HG02840 (cell line): ENCODE data around the gene RALB.

Experiments
- ATAC-seq: cut with Tn5 transposase; IDR thresholded peaks from one replicate; pipeline ENCODE4 v1.9.1; 2021; ENCODE audit warnings: mild to moderate bottlenecking, moderate library complexity, moderate number of reproducible peaks; ENCODE audit not compliant: unreplicated experiment, low FRiP score

RALB gene, protein sequence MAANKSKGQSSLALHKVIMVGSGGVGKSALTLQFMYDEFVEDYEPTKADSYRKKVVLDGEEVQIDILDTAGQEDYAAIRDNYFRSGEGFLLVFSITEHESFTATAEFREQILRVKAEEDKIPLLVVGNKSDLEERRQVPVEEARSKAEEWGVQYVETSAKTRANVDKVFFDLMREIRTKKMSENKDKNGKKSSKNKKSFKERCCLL

DNA sequence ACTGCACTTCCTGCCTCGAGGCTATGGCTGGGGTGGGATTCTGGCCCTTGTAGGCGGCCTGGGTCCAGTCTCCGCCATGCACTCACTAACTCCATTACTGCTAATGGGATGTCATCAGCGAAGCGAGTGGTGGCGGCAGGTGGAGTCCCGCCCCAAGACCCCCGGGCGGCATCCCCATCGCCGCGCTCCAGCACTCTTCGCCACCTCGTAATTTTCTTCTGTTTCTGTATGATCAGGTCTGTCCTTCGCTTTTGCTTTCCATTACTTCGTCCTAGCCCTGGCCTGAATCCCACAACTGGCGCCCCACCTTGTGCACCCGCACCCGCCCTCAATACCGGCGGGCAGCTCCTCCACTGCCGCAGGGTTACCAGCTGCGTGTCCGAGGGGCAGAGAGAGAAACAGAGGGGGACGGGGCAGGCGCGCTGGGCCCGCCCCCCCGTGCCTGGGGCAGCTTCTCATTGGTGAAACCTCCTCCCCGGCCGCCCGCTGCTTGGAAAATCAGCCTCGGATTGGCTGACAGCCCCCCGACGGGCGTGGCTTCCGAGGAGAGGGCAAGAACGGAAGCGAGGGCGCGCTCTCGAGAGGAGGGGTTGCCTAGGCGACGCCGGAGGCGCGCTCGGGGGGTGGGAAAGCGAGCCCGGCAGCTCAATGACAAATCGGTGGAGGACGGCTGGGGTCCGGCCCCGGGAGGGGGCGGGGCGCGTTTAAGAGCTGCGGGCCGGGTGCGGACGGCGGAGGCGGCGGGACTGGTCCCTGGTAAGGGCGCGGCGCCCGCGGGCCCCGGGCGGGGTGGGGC lies at the start of gene RALB:
RALB (plus strand) TSS at position 628 of the 796 bp plus-strand sequence. CDS start 25,813 bp downstream, outside the sequence.
- peak; percentile 86 for ATAC-seq

DNA sequence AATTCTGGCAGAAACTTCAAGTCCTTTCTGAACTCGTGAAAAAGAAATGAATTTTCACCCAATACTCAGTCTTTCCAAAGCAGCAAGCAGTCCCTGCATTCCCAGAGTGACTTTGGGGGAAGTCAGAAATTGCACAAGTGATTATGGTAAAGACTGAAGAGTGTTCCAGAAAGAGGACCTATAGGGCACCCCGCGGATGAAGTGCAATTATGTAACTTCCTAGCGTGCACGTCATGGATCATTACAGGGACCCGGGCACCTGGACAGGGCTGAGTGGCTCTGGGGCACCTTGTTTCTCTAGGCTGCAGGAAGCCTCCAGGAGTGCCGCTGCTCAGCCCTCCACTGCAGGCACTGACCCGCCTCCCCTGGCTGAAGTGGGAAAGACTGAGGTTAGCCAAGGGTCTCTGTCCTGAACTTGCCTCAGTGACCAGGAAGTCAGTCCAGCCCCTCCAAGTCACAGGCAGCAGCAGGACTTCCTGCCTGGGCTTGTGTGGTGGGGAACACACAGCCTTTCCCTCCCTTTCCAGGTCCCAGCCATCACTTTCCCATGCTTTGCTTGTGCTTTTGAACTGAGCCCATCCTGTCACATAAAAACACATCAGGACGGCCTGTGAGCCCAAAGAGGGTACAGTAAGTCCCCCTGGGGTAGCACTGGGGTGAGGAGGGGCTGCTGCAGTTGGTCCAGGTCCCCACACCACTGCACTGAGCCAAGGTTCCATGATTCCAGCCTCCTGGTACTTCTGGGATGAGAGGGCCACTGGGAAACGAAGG lies 49.2 kb upstream of the RALB start:
- ATAC-seq: no peak

DNA sequence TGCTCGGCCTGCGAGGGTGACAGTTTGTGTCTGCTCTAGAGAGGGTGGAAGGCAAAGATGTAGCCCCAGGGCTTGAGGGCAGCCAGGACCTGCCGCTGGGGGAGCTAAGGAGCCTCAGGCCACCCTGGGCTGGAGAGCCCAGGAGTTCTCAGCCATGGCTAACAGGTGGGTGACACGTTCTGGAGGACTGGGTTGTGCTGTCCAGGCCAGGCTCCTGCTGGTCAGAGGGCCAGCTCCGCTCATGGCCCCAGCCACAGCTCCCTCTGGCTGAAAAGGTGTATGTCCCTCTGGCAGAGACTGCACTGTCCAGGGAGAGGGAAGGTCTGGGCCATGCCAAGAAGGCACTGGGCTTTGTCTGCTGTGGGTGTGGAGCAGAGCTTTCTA lies 48.6 kb upstream of the RALB start:
- ATAC-seq: no peak

DNA sequence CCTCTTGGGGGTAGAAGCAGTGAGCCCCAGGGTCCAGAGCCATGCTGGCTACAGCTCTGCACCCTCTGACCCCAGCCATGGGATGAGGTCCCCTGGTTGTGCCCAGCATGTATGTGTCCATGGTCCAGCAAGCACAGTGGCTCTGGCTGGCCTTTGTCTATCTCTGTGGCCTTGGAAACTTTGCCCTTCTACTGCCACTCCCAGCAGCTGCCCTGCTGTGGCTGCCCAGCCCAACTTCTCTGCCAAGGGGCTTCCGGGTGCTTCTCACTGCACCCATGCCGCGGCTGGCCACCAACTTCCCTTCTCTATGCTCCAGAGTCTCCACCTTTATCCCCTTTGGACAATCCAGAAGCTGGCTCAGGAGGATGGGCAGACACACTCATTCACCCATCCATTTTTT lies 48.2 kb upstream of the RALB start:
- ATAC-seq: no peak

DNA sequence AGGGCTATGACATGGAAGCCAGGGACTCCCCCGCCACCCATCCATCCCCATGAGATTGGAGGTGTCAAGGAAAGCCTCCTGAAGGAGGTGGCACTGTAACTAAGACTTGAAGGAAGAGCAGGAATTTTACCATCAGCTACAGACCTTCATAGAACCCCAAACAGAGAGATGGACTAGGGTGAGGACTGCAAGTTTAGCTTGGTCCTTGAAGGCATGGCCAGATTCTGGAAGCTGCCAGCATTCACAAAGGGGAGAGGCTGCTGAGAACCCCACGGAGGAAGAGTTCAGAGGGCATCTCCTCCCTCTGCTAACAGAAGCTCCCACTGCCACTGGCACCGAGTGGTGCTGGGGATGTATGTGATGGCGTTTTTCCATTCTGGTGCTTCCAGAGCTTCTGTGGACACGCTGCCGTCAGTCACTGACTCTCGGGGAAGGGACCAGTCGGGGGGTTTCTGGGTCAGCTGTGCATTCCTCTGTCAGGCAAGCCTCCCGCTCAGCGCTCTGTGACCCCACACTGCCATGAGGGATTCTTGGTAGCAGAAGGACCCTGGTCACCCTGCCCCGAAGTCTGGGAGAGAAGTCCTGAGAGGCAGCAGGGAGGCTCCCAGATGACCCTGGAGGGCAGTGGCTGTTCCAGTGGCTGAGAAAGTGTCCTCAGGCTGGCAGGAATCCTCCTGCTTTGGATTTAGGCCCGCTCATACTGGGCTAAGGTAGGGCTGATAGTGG lies 47.5 kb upstream of the RALB start:
- no peak for ATAC-seq

DNA sequence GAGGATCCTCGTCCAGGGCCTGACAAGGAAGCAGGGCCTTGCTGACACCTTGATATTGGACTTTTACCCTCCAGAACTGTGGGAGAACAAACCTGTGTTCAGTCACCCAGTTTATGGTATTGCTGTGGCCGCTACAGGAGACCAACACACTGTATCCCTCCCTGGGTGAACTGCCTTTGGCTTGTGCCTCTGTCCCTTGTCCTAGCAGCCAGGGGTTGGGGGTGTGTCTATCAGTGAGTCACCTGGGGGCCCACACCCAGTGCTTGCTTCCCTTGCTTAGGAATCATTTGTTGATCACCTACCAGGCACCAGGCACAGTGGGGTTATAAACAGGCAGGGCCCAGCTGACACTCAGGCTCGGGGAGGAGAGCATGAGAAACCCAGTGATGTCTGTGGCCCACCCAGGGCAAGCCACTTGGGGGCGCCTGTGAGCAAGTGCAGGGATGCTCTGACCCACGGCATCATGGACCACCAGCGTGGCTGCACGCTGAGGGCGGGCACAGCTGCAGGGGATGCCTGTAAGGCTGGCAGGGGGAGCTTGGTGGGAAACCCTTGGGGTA lies 46.5 kb upstream of the RALB start:
- no peak for ATAC-seq

DNA sequence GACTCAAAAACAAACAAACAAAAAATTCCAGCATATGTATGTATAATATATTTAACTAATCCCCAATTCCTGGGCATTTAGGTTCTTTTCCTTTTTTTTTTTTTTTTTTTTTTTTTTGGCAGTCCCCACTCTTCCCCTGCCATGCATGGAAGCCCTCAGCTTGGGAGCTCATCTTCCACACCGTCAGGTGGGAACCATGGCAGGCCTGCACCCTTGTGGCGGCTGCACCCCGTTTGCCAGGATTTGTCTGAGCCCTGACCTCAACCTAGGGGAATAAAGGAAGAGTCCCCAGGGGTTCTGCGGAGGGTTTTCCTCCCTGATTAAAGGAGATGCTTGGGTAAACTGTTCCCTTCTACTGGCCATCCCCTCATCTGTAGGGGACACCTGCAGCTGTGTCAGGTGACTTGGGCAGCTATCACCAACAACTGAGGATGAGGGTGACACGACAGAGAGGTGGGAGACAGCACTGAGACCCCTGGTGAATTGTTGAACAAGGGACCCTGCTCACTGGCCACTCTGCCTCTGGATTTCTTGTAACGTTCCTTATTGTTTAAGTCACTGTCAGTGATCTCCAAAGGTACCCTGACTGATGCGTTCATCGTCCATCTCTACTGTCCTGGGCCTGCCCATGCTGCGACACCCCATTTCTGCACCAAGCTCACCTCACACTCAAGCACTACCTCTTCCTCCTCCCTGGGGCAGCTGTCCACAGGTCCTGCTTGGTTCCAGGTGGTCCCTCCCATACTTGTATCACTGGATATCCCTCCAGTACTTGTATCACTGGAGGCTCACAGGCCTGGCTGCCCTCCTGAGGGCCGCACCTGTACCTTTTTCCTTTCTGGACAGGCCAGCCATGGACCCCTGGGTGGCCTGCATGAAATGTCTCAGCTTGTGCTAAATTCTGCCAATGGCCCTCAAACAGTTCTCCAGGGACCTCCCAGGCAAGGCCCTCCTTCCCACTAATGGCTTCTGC lies 44.0 kb upstream of the RALB start:
- ATAC-seq: no peak

DNA sequence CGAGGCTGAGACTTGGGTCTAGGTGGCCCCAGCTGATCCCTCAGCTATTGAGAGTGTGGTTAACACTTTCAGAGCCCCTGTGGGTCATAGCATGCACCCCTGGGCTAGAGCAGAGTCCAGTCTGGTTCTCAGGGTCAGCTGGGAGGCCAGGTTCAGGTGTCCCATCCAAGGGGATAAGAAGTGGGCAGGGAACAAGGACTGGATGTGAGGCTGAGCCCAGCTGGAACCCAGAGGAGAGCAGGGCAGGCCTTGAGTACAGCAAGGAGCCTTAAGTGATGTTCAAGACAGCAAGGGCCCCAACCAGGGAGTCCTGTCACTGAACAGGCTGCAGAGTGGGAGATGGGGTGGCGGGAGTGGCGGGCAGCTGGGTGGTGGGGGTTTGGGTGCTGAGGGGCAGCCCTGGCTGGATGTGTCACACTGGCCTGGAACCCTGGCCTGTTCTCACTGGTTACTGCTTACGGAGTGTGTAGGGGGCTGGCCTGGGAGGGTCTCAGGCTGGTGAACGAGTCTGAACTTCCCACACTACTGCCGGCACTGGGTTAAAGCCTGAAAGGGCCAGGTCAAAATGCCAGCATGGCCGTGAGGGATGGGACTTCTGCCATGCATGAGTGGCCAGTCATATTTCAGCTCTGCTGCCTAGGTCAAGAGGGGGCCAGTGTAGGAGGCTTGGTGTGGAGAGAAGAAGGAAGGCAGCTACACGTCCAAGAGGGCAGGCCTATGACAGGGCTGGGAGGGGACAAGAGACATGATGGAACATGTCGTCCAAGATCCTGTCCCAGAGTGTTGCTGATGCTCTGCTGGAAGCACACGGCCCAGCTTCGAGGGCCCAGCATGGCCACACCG lies 43.0 kb upstream of the RALB start:
- ATAC-seq: no peak

DNA sequence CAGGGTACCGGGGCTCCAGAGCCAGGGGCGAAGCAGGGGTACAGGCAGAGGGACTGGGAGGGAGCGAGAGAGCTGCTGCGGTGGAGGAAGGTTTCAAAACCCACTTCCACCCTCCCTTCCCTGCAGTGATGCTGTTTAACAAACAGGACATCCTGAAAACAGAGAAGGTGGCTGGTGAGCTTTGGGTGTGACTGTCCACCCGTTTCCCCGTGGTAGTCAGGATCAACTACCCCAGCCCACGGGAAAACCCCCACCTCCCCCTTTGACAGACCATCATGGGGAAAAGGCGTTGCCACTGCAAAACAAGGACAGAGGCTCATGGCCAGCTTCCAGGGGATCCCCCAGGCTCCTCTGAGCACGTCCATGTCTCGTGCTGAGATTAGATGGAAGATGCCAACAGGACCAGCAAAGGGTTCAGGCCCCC lies 42.4 kb upstream of the RALB start:
- ATAC-seq: no peak

DNA sequence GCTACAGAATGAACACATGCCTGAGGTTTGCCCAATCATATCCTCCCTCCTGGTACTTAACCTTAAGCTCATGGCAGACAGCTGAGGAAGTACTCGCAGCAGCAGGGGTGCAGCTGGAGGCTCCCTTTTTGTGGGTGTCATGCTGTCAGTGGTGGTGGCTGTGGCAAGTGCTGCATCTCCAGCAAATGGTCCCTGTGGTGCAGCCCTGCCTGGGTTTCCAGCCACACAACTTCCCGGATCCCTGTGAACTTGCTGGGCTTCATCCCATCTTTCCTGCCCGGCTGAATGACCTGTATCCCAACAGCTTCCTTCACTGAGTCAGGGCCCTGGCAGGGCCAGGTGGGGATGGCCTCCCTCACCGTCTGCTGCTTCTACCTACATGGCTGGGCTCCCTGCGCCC lies 34.5 kb upstream of the RALB start:
- ATAC-seq: no peak

DNA sequence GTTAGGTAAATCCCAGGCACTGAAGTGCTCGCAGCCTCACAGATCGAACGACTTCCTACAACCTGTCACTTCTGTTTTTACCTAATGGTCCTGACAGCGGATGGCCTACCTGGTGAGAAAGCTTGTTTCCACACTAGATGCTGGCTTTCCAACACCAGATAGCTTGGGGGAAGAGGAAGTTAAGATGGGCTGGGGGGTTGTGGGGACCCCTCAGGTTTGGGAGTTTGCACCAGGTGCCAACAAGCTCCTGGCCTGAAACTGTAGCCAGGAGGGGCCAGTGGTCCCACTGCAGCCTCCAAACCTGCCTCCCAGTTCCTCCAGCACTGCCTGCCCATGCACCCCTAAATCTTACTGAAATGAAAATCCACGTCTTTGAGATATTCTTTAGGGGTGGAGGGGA lies 33.4 kb upstream of the RALB start:
- no peak for ATAC-seq

DNA sequence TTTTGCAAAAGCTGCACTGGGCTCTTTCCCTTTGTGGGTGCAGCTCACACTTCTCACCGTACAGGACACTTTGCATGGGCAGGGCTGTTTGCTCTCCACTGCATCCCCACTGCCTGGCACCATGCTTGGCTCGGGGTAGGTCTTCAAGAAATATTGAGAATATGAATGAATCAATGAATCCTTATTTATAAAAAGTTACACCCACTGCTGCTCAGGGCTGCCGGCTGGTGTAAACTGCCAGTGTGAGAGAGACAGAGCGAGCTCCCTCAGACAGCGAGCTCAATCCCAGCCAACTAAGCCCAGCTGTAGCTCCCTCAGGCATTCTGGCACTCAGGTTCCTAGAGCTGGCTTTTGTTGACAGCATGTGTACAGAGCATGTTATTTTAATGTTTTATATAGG lies 32.9 kb upstream of the RALB start:
- ATAC-seq: no peak

DNA sequence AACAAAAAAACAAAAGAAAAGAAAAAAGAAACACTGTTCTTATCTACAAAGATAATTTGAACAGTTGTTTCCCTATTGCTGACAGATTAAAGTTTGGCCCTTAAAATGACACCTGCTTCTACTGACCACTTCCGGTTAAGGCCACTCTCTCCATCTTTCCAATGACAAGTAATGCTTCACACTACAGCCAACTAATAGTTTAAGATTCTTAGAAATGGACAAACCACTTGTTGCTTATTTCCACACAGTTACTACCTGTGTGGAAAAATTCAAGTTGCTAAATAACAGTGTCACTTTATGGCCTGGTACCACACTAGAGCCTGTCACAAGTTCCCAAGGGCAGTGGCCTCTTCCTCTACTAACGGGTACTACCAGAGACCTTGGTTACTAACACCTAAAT lies 31.9 kb upstream of the RALB start:
- no peak for ATAC-seq

DNA sequence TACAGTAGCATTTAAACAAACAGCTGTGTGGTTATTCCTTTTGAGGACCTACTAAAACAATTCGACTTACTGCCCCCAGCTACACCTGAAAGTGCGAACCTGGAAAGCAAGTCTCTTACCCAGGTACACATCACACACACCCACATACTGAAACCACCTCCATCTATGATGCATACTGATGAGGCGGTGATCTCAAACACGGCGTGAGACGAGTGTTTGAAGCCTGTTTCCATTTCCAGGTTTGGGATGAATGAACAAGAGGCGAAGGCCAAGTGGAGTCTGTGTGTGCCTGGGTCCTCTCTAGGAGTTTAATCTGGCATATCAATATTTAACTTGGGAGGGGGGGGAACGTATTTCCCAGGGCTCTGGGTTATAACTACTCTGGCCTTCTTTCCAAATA lies 31.0 kb upstream of the RALB start:
- no peak for ATAC-seq

DNA sequence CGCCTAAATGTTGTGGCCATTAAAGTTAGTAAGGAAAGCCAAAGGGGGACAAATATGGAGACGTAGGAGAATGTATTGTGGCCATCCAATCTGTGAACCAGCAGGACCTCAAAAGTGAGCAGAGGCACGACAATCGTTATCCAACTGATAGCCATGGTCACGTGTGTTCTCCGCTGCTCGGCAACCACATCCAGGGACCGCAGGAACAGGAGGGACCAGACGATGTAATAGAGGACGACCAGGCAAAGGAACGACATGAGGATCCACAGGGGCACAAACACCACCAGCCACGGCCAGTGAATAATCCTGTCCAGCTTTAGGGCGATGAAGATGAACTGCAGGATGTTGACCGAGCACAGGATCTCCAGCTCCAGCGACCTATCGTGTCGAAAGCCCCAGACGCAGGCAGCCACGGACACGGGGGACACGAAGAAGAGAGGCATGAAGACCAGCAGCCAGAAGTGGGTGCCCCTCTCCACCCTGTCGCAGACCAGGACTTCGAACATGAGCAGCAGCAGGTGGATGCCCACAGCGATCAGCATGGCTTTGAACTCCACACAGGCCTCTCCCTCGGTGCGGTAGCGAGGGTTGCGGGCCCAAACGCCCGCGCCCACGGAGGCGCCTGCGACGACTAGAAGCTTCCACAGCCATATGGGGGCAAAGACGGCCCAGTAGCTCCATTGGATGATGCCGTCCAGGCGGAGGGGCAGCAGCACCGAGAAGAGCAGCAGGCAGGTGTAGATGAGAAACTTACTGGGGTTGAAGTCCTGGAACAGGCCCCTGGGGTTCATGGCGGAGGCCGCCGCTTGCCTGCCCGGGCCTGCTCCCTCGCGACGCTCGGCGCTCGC lies 30.2 kb upstream of the RALB start:
- ATAC-seq: no peak

DNA sequence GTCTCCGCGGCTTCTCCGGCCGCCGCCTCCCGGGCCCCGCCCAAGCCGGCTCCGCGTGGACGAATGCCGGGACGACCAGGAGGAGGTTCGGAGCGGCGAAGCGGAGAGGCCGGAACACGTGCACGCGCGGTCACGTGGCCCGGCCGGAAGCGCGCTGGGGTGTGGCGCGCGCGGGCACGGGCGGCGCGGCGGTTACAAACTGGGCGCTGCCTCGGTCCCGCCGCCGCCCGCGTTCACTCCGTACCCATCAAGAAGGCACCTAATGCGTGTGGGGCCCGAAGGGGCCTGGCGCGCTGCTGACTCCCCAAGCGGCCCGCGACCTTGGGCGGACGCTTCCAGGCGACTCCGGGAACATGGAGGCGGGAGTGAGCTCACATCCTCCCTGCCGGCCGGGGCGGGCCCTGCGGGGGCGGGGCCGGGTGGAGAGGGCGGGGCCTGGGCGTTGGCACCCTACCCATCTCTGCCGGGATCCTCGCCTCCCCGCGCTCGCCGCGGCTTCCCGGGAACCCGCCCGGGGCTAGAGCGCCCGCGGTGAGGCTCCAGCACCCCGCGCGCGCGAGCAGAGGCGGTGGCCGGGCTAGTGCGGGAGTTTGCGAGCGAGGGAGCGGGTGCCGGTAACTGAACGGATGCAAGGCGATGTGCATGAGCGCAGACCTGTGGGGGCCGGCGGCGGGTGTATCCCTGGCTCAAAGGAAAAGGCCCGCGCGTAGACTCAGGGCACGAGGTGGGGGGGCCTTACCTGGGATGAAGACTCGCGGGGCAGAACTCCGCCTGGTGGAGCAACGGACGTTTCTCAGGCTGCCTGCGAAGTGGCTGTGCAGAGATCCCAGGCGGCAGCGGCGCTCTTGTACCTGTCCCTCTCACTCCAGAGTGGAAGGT lies 29.4 kb upstream of the RALB start, which contains the start of gene TMEM185B:
TMEM185B (minus strand) TSS at position 367 of the 879 bp plus-strand sequence. CDS start 424 bp downstream, outside the sequence.
- peak; percentile 79 for ATAC-seq
